T-helper 2 cell (primary cell): ENCODE results near the gene RPAP2.
A peak's percentile ranks its signal among the peaks of the same experiment; 100 is the strongest.
"Not testable (repeated sequence)": the region's sequence is repeated elsewhere in the genome, so short reads cannot be mapped to it uniquely, and the experiment has no call there.

ENCODE experiments used
- DNase-seq, 5 experiments: peaks; one replicate each; pipeline versions ENCODE4 v3.0.0 to v3.0.0-alpha.2; 2012 to 2022

Gene RPAP2

DNA sequence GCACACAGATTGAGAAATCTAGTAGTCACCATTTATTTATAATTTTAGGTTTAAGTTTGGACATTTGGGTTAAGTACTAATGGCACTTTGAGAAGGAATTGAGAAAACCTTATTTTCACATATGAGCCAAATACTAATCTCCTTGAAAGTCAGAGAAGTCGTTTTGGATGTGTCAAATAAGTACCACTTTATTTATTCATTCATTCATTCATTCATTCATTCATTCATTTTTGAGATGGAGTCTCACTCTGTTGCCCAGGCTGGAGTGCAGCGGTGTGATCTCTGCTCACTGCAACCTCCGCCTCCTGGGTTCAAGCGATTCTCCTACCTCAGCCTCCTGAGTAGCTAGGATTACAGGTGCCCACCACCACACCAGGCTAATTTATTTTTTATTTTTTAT lies 79.1 kb downstream of the RPAP2 start:
- not testable (repeated sequence) for DNase-seq

DNA sequence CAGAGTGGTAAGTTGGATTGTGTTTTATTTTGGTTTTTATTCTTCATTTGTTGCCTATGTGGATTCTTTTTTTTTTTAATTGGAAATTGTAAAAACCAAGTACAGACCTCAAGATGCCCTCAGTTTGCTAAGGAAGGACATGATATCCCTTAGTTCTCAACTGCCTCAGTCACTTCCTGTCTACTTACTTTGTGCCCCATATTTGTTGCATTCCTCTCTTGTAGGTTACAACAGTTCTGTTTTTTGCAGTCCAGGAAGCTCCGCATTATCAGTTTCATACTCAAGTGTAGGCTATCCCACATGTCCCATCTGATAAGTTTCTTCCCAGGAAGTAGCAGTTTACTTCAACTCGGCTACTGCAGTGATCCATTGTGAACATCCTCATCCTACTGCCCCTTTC lies 82.0 kb downstream of the RPAP2 start:
- DNase-seq = no peak

DNA sequence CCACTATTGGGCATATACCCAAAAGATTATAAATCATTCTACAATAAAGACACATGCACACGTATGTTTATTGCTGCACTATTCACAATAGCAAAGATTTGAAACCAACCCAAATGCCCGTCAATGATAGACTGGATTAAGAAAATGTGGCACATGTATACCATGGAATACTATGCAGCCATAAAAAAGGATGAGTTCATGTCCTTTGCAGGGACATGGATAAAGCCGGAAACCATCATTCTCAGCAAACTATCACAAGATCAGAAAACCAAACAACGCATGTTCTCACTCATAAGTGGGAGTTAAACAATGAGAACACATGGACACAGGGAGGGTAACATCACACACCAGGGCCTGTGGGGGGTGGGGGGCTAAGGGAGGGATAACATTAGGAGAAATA lies 95.1 kb downstream of the RPAP2 start:
- DNase-seq = not testable (repeated sequence)

DNA sequence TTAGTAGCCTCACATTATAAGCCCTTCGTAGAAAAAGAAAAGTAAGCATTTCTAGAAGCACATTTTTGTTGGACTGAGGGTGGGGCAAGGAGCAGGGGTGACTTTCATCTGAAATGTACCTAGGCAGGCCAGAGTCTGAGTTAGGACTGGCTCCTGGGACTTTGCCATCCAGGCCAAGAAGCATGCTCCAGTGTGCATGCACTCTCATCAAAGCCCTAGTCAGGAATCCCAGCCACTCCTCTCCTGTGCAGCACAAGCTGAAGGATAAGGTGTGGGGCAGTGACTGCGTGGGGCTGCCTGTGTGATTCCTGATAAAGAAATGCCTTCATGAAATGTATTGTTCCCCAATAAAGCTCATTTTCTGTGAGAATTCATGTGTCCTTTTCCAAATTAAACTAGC lies 99.7 kb downstream of the RPAP2 start:
- DNase-seq = no peak

DNA sequence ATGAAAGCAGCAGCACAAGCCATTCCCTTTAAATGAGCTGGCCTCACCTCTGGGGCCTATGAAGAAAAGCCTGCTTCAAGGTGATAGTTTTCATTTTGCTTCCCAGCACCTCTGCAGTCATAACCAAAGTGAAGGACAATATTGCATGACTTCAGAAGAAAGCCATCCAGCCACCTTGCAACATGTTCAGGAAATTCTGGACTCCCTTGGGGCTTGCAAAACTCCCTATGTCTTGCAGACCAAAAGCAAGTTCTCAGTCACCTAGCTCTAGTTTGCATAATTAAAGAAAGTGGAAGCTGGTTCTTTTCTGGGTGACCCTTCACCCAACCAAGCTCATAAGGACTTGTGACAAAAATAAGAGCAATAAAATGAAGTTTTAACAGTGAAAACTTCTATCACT lies 100.2 kb downstream of the RPAP2 start:
- no peak for DNase-seq

DNA sequence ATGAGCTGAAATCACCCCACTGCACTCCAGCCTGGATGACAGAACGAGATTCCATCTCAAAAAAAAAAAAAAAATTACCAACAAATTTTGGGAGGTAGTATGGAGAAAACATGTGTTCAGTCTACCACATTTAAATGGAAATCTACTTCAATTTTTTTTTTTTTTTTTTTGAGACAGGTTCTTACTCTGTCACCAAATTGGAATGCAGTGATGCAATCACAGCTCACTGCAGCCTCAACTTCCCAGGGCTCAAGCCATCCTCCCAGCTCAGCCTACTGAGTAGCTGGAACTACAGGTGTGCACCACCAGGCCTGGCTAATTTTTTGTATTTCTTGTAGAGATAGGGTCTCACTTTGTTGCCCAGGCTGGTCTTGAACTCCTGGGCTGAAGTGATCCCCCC lies 105.8 kb downstream of the RPAP2 start:
- no peak for DNase-seq

DNA sequence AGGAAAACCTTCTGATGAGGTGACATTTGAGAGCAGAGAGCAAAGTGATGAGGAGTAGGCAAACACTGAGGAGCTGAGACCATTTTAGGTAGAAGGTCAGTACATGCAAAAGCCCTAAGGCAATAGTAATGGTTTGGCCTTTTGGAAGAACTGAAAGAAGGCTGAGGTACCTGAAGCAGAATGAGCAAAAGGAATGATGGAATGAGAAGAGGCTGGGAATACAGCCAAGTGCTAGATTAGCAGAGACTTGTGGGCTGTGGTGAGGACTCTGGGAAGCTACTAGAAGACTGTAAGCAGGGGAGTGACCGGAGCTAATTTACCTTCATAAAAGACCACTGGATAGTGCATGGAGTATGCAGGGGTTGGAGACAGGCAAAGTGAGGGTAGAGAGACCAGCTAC lies 110.0 kb downstream of the RPAP2 start:
- no peak for DNase-seq

DNA sequence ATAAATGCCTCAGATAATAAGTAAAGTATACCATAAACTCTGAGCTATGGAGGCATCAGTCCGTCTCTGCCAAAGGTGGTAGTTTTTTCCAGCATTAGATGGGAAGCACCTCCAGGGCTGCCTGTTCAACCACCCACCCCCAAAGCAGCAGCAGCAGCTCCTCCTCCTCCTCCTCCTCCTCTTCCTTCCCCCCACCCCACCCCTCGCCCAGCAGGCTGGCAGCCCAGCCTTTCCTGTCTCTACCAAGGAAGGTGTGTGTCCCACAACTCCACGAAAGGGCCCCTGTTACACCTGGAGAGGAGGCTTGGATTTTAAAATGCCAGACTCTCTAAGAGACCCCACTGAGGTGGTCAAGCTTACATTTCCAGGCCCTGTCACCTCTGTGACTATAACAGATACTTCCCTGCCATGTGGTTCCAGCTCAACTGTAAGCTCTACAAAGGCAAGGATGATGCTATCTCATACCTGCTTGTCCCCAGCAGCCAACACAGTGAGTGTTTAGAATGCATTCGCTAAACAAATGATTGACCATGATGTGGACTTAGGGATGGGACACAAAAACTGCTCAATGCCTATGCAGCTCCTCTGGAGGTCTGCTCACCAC lies 111.2 kb downstream of the RPAP2 start:
- DNase-seq = no peak

DNA sequence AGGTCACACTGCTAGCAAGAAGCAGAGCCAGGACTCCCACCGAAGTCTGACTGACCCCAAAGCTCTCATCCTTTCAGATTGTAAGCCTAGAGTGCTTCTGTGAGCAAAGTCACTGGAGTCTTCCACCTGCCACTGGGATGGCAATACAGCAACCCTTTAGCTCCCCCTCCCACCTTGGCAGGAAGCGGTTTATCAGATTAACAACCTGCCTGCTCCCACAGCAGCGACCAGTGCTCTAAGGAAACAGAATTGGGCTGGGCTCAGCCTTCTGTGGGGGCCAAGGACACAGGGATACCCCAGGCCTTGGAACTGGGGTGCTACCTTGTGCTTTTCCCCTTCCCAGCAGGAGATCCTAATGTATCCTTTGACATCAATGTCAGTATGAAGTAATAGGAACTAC lies 111.8 kb downstream of the RPAP2 start:
- DNase-seq = peak in 3 of 5 experiments; percentile 8 to 77 (median 19)

DNA sequence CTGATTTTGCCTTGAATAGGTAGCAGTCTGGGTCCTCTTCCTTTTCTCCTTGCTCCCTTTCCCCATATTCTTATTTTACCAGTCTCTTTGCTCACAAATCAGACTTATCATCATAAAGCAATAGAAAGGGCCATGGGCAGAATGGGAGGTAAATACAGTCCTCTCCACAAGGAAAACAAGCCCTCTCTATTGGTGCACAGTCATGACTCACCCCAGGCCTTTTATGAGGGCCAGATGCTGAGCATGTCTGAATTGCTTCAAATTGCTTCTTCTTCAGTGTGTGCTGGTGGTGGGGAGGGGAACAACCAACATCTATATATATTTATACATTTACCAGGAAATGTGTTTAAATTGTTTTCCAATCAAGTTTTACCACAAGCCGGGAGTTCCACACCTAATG lies 112.7 kb downstream of the RPAP2 start:
- DNase-seq = peak in 1 of 5 experiments; percentile 10

DNA sequence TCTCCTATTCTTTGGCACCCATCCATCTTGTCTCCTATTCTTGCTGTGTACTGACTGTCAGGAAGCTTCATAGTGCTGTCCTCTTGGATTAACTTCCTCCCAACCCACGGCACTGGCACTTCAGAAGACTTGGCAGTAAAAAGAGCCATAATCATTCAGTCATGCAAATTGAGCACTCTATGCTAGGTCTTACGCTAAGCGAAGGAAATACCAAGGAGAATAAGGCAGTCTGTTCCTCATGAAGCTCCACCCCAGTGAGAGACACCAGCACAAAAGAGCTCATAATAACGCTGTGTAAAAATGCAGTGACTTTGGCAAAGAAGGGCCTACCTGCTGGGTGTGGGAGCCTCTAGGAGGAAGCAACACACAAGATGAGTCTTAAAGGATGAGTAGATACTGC lies 120.8 kb downstream of the RPAP2 start:
- no peak for DNase-seq

DNA sequence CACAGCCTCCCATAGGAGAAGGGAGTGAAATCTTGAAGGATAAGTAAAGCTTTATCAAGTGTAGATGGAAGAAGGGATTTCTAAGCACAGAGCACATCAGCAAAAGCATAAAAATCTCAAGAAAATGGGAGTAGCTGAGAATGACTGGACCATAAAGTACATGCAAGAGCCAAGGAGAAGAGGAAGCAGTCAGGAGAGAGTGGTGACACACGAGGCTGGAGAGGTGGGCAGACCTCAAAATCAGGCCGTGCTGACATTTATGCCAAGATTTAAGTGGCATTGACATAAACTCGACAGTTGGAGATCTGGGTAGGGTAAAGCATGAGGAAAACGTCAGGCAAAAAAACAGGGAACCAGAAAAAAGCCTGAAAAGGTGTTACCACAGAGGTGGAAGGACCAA lies 125.5 kb downstream of the RPAP2 start:
- no peak for DNase-seq

DNA sequence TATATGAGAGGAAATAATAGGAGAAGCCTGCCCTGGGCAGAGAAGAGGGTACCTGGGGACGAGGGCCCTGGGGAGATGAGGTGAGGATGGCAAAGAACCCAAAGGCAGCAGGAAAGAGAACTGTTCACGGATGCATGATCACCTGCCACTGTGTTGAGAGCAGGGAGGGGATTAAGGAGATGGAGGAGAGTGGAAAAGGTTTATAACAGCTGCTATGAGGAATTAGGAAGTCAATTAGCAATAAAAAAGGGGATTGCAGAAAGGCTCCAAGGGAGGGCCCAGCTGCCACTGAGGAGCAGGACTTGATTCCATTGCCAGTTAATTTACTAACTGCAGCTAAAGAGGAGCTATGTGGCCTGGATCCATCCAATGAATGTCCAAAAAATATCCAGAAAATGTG lies 126.8 kb downstream of the RPAP2 start:
- no peak for DNase-seq

DNA sequence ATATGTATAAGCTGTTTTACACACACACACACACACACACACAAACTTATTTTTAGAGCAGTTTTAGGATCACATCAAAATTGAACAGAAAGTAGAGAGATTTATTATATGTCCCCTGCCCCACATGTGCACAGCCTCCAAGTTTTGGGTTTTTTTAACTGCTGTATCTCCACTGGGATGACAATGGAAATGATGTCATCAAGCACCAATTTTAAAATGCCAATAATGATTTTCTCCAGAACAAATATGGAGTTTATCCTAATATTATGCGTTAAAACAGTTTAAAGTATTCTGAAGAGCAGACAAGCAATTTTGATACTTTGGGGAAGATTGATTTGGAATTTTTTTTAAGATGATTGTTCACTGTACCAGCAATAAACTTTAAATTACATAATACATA lies 131.2 kb downstream of the RPAP2 start:
- DNase-seq = no peak

DNA sequence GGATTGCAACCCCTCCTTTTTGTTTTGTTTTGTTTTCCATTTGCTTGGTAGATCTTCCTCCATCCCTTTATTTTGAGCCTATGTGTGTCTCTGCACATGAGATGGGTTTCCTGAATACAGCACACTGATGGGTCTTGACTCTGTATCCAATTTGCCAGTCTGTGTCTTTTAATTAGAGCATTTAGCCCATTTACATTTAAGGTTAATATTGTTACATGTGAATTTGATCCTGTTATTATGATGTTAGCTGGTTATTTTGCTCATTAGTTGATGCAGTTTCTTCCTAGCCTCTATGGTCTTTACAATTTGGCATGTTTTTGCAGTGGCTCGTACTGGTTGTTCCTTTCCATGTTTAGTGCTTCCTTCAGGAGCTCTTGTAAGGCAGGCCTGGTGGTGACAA lies 135.7 kb downstream of the RPAP2 start:
- DNase-seq = not testable (repeated sequence)

DNA sequence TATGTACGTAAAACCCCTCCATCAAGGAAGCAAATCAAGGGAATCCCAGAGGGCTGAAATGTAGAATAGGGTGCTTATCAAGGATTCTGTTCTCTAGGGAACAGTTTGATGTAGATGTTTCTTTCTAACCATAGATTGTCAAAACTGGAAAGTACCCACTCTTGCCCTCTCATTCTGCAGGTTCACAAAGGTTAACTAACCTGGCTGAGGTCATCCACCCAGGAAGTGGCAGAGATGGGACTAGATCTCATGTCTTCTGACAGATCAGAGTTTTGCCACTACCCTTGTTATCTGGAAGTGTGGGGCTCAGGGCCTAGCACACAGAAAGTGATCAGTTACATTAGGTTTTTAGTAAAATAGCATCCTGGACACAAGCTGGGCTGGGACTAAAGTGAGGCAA lies 140.4 kb downstream of the RPAP2 start:
- DNase-seq = peak in 1 of 5 experiments; percentile 58

DNA sequence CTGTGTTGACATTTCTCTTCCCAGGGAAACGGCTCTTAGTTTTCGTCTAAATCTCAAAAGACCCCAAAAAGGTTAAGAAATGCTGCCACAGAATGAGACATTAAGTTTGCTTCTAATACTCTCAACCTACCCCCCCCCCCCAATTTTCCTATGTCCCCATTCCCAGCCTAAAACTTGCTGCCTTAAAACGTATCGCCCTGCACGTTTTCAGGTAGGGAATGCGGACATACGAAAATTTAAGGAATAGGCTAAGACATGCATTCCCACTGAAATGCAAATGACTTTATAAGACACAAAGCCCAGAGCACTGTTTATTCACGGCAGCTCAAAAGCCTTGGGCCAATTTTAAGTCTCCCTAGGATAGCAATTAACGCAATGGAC lies 142.4 kb downstream of the RPAP2 start:
- no peak for DNase-seq

DNA sequence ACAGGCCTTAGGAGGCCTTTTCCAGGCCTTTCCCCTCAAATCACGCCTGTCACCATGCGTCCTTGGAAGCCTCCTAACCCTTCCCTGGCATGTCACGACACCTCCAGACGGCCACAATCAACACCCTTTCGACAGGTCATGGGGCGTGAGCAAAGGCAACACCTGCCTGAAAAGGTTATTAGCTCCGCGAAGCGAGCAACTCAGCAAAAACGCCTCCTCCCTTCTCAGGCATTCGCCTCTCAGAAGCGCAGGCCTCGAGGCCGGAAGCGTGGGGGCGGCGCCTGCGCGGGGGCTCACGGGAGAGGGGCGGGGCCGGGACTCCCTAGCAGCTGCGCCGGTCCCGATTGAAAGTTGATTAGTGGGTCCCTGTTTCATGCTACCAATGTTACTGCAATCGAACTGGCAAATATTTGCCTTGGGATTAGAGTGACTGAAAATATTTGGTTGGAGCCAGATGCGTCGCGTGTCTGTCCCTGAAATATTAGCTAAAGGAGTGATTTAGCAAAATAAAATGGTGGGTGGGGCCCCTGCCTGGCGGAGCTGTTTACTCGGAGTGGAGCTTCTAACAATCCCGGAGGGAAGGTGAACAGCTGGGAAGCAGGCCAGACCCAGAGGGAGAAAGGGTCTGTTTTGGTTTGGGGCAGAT lies 143.0 kb downstream of the RPAP2 start:
- no peak for DNase-seq

DNA sequence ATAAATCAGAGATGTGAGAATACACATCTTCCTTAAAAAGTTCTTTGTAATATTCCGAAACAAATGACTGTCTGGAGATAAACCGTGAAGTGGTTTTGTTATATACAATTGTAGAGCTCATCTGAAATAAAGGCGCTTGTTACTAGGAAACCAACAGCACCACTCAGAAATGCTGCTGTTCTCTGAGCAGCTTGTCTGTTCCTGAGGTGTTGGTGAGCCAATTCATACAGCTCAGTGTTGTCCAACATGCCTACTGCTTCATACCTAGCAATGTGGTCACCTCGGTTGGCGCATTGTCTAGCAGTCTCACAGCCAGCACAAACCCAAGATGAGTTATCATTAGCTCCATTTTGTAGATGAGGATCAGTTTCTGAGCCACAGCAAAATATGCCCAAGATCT lies 143.5 kb downstream of the RPAP2 start:
- DNase-seq = no peak

DNA sequence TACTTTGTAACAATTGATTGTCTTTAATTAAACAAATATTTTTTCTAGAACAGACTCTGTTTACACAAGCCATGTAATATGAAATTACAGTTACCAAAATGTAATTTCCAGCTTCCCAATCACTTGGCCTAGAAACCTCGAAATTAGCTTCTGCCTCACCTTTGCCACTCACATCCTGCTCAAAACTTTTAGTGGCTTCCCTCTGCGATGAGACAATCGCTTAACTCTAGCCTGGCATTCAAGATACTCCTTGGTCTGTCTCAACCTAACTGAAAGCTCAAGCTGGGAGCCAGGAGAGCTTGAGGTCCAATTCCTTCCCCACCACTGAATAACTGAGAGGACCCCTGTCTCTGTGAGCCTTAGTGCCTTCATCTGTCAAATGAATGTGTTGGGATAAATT lies 145.0 kb downstream of the RPAP2 start:
- no peak for DNase-seq

DNA sequence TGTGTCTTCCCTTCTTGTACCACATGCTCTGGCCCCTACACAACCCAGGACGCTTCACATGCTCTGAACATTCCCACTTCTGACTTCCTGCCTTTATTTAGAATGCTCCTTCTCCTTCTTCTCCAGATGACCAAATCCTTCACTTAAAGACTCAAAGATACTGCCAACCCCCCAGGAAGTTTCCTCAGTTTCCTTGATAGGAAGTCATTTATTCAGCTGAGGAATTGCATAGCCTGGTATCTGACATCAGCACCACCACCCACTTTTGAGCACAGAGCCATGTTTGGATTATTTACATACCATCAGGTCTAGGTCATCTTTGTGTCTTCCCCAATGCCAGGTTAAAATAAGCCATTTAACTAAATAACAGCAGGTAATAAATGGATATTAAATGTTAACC lies 145.5 kb downstream of the RPAP2 start:
- no peak for DNase-seq

DNA sequence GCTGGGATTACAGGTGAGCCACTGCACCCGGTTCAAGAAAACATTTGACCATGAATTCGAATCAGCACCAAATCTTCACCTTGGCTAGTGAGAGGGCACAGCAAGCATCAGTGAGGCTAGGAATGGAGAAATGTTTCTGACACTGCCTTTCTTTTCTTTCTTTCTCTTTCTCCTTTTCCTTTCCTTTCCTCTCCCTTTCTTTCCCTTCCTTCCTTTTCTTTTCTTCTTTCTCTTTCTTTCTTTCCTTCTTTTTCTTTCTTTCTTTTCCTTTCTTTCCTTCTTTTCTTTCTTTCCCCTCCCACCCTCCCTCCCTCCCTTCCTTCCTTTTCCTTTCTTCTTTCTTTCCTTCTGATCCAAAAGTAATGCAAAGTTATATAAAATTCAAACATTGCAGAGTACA lies 147.0 kb downstream of the RPAP2 start:
- DNase-seq = no peak

DNA sequence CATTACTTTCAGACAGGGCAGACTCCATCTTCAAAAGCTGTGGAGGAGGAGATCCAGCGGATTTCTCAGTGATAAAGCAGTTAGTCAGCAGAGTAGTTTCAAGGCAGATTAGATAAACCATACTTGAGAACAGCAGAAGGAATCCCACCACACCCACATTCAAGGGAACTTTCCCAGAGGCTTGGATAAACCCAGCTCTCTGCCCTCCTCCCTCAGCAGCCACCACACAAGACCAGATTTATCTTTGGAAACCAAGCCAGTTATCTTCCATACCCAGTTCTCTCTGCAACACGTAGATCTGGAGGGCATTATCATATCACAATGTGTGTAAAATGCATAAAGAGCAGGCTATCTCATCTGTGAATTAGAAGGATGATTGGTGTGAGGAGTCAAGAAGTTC lies 147.7 kb downstream of the RPAP2 start:
- no peak for DNase-seq

DNA sequence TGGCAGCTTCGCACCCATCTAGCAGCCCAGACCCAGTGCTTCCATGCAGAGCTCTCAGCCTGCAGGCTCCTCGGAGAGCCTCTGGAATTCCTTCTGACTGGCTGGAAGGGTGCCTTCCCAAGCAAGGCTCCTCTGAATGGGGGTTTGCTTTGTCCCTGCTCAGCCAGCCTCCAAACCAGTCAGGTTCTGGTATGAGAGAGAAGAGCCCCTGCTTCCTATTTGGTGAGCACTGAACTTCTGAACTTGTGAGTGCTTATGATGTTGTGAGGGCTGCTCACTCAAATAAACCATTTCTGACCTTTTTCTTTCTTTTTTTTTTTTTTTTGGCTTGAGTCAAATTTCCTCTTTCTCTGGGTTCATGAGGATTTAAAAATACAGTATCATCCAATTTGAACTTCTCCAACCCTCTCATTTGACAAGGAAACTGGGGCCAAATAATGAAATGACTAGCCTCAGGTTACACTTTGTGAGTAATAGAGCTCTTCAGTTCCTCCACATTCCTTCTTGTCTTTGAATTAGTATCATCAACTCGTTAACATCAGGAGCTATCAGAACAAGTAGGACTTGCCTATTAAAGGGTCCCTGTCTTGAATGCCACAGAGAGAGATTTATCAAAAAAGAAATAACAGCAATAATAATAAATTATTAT lies 148.3 kb downstream of the RPAP2 start:
- no peak for DNase-seq

DNA sequence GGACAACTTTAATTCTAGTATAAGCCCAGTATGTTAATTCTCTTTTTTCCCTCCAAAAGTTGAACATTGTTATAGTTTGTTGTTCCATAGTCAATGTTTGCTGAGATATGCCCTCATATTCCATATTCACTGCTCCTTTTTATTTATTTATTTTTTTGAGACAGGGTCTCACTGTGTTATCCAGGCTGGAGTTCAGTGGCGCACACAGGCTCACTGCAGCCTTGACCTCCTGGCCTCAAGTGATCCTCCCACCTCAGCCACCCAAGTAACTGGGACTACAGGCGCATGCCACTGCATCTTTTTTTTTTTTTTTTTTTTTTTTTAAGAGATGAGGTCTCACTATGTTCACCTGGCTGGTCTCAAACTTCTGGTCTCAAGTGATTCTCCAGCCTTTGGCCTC lies 149.1 kb downstream of the RPAP2 start:
- DNase-seq = no peak
